Astrocyte of the cerebellum (primary cell): ENCODE data around the gene GRID2.

ENCODE experiments used
- DNase-seq: peaks from one replicate; pipeline ENCODE4 v3.0.0-alpha.2; 2011; ENCODE audit warnings: low read depth
- H3K4me3 ChIP-seq: 2 replicates; pipeline ENCODE4 v1.5.1; 2011; ENCODE audit warnings: mild to moderate bottlenecking, low read depth, low read length, moderate library complexity
- in situ Hi-C: cut with HindIII; loops from 2 replicates; pipeline ENCODE4 v1.10.0; 2017; ENCODE audit warnings: low sequenced_read_pairs
- TF ChIP-seq, protein P1 (sequence below): IDR thresholded peaks from 2 replicates; pipeline ENCODE4 v1.5.1; 2012; ENCODE audit warnings: low read length, low read depth, moderate library complexity, mild to moderate bottlenecking; ENCODE audit errors: missing control alignments

GRID2 gene

DNA sequence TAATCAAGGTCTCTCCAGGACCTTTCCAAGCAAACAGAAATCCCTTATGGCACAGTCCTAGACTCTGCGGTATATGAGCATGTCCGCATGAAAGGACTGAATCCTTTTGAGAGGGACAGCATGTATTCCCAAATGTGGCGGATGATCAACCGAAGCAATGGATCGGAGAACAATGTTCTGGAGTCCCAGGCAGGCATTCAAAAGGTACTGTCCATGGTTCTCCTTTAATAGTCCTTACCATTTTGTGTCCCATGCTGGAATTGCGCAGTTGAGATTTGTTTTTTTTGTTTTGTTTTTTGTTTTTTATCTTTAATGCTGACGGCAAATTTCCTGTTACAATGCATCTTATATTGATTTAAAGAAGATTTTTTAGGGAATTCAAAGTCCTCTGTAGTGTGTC, 1211.4 kb downstream of the GRID2 start:
- DNase-seq = no peak
- TF ChIP-seq, protein P1, sequence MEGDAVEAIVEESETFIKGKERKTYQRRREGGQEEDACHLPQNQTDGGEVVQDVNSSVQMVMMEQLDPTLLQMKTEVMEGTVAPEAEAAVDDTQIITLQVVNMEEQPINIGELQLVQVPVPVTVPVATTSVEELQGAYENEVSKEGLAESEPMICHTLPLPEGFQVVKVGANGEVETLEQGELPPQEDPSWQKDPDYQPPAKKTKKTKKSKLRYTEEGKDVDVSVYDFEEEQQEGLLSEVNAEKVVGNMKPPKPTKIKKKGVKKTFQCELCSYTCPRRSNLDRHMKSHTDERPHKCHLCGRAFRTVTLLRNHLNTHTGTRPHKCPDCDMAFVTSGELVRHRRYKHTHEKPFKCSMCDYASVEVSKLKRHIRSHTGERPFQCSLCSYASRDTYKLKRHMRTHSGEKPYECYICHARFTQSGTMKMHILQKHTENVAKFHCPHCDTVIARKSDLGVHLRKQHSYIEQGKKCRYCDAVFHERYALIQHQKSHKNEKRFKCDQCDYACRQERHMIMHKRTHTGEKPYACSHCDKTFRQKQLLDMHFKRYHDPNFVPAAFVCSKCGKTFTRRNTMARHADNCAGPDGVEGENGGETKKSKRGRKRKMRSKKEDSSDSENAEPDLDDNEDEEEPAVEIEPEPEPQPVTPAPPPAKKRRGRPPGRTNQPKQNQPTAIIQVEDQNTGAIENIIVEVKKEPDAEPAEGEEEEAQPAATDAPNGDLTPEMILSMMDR = no peak
- in situ Hi-C loops = no loop called here
- H3K4me3 ChIP-seq = no peak overlapping the region

DNA sequence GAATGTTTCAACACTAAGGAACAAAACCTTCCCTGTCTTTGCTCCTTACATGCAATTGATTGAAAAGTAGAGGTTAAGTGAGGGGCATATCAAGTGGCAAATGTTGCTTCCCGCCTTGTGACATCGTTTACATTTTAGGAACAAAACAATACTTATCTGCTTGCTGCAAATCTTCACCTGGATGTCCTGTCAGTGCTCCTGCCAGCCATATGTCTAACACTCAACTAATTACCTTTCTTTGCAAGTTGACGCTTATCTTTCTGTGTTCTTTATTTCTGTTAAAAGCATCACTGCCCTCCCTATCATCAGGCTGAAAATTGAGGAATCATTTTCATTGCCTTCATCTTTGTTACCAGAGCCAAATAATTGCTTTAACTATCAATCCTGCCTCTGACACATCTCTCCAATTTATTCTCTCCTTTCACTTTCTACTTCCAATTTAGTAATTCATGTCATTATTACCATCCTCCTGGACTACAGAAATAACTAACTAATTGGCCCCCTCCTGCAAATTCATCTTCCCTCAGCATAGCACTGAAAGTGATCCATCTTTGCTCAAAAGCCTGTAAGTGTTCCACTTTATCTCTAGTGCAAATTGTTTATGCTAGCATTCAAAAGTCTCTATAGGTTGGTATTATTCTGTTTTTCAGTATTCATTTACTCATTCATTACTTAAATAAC, 1226.1 kb downstream of the GRID2 start:
- in situ Hi-C loops = no loop called here
- H3K4me3 ChIP-seq = no peak overlapping the region
- TF ChIP-seq, protein P1 = no peak
- DNase-seq = no peak

DNA sequence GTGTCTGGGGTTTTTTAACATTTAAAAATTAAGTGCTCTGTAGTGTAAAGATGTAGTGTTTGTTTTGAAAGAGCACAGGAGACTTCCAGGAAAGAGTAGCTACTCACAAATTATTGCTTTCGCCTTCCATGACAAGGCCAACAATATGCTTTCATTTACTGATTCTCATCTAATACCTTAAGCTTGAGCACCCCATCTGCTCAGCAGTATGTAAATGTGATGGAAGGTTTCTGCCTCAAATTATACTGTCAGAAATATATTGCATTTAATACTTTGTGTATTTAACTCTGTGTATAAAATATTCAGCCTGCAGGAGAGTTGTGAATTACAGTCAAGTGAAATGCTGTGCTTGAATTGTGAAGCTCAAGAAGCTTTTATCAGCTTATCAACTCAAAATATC, 1228.5 kb downstream of the GRID2 start:
- TF ChIP-seq, protein P1 = no peak
- in situ Hi-C loops = no loop called here
- H3K4me3 ChIP-seq = no peak overlapping the region

DNA sequence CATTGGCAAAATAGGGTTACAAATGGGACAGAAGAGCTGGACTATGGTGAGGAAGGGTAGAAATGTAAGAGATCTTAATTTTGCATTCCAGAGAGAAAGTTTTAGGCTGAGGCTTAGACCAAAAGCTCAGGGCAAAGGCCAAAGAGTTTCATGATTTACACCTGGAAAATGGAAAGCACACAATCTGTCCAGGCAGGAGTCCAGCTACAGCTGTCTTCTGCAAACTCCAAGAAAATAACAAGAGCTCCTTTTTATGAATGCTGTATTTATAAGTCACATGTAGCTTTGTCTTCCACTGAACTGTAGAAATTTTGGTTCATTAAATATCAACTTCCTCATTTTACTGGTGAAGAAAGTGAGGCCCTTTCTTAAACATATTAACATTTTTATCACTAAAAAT, 1236.8 kb downstream of the GRID2 start:
- no peak overlapping the region for H3K4me3 ChIP-seq
- in situ Hi-C loops = no loop called here
- TF ChIP-seq, protein P1 = no peak
- DNase-seq = no peak

More for the DNA sequence above, 1228.5 kb downstream of the GRID2 start:
- DNase-seq = no peak

DNA sequence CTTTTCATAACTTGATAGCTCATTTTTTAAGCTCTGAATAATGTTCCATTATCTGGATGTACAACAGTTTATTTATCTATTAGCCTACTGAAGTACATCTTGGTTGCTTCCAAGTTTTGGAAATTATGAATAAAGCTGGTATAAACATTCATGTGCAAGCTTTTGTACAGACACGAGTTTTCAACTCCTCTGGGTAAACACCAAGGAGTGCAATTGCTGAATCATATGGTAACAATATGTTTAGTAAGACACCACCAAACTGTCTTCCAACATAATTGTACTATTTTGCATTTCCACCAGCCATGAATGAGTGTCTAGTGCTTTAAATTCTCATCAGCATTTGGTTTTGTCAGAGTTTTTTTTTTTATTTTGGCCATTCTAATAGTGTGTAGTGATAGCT, 1258.1 kb downstream of the GRID2 start:
- in situ Hi-C loops = no loop called here
- TF ChIP-seq, protein P1 = no peak
- H3K4me3 ChIP-seq = no peak overlapping the region
- DNase-seq = no peak

DNA sequence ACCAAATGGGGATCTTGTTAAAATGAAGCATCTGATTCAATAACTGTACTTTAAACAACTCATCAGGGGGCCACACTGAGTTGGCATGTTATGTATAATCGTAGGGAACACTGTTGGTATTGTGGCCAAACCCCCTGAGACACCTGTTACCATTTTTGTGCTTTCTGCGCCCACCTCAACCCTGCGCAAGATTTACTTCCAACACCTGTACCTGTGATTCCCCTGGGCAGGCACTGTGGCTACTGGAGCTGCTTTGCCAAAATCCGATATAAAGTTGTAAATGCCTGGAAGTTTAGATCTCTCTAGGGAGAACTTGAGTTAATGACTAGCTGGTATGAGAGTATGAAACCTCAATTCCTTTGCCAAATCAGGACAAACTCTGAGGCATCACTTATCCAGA, 1265.0 kb downstream of the GRID2 start:
- in situ Hi-C loops = loop anchor here (5.0 kb wide), 1 partner anchor 79 kb away; no protein-coding TSS in a partner anchor
- H3K4me3 ChIP-seq = no peak overlapping the region
- TF ChIP-seq, protein P1 = no peak
- DNase-seq = no peak
